GM21619 (cell line): ENCODE measurements around the gene SIGLEC5.
A peak's percentile ranks its signal among the peaks of the same experiment; 100 is the strongest.

Experiments used
- ATAC-seq: cut with Tn5 transposase; IDR thresholded peaks from one replicate; pipeline ENCODE4 v1.9.1; 2021; ENCODE audit not compliant: unreplicated experiment

Gene SIGLEC5

DNA sequence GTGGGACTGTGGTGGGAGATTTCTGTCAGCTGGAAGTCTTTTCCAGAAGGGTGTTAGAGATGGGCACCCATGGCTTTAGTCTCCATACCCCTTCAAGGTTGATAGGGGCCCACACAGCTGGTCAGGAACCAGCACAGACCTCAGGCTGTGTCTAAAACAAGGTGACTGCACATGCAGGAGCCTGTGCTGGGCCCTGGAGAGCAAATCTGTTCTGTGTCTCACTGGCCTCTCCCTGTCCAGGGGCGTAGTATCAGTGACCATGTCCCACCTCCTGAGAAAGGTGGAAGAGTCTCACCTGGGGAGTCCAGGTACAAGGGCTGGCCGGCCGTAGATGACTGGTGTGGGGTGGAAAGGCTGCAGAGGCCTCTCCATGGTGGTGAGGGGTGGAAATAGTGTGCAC, 39.8 kb downstream of the SIGLEC5 start:
- ATAC-seq = no peak

DNA sequence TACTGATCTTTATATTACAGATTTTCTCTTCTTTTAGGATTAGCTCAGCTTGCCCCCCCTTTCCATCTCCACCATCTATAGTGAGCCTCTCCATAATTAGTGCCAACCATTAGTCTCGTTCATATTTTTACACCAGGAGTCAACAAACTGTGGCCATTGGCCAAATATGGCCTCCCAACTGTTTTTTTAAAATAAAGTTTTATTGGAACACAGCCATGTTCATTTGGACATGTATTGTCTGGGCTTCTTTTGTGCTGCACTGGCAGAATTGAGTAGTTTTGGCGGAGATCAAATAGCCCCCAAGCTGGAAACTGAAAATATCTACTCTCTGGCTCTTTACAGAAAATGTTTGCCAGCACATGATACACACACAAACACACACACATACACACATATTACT, 40.7 kb downstream of the SIGLEC5 start:
- no peak for ATAC-seq

DNA sequence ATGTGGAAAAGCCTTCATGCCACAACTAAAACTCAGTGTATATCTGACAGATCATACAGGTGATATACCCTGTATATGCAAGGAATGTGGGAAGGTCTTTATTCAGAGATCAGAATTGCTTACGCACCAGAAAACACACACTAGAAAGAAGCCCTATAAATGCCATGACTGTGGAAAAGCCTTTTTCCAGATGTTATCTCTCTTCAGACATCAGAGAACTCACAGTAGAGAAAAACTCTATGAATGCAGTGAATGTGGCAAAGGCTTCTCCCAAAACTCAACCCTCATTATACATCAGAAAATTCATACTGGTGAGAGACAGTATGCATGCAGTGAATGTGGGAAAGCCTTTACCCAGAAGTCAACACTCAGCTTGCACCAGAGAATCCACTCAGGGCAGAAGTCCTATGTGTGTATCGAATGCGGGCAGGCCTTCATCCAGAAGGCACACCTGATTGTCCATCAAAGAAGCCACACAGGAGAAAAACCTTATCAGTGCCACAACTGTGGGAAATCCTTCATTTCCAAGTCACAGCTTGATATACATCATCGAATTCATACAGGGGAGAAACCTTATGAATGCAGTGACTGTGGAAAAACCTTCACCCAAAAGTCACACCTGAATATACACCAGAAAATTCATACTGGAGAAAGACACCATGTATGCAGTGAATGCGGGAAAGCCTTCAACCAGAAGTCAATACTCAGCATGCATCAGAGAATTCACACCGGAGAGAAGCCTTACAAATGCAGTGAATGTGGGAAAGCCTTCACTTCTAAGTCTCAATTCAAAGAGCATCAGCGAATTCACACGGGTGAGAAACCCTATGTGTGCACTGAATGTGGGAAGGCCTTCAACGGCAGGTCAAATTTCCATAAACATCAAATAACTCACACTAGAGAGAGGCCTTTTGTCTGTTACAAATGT, 42.7 kb downstream of the SIGLEC5 start:
- ATAC-seq = no peak

GRCh38 chr19:51586799-51587198, 43.4 kb downstream of the SIGLEC5 start:
- ATAC-seq = no peak

DNA sequence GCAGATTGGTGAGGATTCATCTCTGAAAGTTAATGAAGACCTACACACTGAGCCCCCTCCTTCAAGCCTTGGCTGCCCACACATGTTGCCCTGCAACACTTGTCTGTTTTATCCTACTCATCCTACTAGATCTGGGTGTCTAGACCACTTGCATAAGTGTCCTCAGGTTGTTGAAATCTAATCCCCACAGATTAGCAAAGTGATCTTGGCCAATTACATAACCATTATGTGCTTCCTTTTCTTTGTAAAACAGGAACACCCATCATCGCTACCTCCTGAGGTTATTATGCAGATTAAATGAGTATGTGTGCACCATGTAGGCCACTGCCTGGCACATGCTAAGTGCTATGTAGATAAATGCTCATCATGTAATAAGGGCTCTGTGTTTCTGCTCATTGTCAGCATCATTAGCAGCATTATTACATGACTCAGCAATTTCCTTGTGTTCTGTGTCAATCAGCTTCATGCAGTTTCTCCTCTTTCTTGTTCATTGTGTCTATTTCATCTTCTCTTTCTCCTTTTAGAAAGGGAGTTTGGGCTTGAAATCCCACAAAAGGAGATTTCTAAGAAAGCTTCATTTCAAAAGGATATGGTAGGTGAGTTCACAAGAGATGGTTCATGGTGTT, 44.0 kb downstream of the SIGLEC5 start:
- no peak for ATAC-seq

- ATAC-seq = no peak
Measured at GRCh38 chr19:51576850-51577249, 53.4 kb downstream of the SIGLEC5 start.

GRCh38 chr19:51573331-51573730, 56.9 kb downstream of the SIGLEC5 start:
- ATAC-seq = no peak

DNA sequence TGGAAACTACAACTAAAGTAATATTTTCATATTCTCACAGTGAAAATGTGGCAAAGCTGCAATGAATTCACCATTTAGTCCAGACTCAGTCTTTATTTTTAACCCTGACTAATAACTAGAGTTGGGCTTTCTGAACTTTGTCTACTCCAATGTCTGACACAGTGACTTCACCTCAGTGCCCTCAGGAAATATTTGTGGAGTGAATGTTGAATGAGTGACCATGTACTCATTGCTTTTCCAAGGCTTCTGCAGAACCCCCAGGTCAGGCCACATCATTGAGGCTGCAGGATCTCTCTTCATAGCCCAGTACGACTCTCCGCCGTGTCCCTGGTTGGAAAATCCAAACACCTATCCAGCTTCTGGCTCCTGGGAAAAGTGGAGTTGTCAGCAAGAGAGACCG, 57.3 kb downstream of the SIGLEC5 start:
- ATAC-seq = no peak

DNA sequence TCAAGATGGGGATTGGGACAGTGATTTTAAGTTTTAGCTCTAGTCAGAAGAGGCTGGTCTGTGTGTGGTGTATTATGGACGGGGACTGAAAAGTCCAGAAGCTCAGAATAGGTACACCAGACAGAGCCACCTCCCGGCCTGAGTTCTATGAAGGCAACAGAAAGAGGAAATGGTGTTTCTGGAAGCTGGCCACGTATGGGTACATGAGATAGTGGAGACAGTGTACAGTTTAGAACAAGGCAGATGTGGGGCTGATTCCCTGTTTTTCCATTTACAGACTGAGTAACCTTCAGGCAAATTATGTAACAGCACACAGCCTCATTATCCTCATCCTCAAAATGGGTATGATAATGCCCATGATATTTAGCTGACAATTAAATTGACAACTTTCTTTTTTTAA, 57.8 kb downstream of the SIGLEC5 start:
- no peak for ATAC-seq

DNA sequence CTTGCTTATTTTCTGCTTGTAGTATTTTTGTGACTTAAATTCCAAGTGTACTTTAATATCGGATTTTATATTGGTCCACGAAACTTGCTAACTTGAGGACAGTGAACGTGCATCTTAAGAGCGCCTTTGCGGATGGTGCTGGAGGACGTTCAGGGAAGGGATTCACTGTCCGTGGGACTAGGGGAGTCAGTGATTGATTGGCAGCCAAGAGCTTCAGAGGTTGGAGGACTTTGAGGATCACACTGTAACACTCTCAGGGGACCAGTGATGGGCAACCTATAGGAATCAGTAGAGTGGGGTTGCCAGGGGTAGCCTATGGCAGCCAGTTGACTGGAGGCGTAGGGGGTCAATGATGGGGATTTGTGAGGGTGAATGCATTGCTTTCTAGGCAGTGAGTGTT, 58.6 kb downstream of the SIGLEC5 start:
- no peak for ATAC-seq

DNA sequence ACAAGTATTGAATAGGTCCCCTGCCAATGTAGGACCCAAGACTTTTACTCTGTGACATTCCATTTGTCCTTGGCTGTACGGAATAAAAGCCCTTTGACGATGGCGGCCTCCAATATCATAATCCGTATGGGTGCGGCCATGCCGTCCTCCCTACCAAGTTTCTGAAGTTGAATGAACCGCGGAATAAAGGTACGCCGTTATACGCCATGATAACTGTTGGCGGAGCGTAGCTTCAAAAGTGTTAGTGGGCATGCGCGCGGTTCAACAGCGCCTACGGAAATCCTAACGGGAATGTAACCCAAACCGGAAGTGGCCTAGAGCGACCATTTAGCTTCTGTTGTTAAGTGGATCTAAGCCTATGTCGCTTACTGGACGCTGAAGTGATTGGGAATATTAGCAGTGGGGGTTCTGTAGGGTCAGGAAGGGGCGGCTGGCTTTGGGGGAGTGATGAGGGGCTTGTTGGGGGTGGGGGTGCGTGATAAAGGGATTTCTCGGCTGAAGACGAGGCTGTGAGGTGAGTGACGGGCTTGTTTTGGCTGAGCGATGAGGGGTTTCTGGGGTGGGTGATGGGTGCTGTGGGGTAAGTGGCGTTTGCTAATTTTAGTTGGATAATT, 59.1 kb downstream of the SIGLEC5 start, which contains the start of gene ZNF175:
Gene ZNF175, plus strand, starts transcription at position 322 of the 614 bp plus-strand sequence. CDS start 2,047 bp downstream, outside the sequence.
- peak; percentile 82 for ATAC-seq

DNA sequence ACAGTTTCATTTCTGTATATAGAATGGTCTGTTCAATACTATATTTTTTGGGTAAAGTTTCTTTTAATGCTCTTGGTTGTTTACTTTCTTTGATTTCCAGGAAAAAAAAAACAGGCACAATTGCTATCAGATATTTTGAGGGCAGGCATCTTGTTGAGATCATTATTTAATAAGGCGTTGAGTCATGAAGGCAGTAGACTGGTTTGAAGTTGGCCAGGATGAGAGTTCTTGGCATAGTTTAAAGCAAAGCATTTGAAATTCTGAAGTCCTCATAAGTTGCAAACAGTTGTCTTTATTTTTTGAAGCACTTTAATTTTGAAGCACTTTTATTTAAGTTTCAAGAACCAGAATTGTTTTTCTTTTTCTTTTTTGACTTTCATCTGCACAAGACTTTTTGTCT, 61.7 kb downstream of the SIGLEC5 start:
- no peak for ATAC-seq

- no peak for ATAC-seq
Measured at GRCh38 chr19:51567583-51567982, 62.6 kb downstream of the SIGLEC5 start.

- no peak for ATAC-seq
Measured at GRCh38 chr19:51566489-51567100, 63.6 kb downstream of the SIGLEC5 start.

DNA sequence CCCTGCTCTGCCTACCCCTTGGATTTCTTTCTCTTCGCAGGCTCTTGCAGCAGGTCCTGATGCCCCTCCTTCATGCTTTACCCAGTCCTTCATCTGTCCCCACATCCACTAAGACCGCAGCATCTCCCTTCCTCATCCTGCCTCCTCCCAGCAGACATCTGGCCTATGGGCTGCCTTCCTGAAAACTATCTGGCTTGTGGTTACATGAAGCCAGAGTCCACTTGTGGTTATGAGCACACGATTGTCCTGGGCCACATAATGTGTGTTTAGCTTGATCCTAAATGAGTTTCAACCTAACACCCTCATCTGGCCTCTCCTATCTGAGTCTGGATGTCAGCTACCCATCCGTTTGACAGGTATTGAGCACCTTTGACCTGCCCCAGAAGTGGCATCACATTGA, 64.6 kb downstream of the SIGLEC5 start:
- no peak for ATAC-seq

DNA sequence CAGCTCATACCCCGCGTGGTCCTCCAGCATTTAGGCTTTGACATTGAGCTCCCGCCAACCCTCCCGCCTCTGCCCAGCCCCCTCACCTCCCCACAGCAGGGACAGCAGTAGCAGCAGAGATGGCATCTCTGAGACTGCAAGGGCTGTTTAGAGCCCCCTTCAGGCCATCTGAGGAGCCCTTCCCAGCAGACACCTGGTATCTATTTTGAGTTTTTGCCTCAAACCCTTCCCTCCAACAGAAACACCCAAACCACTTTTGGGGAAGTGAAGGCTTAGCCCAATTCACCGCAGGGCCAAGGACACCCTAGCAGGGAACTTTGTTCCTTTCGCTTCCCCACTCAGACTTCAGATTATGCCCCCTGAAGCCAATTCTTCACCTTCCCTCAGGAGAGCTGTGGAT, 65.4 kb downstream of the SIGLEC5 start:
- ATAC-seq = no peak
